Liver (tissue), 3 donors: ENCODE measurements around the gene TMPRSS3.

Experiments
- ATF3 ChIP-seq: IDR thresholded peaks from 2 replicates; pipeline ENCODE4 v1.6.1; 2016; ENCODE audit warnings: antibody characterized with exemption
- CTCF ChIP-seq: fragments of 150-350 bp; IDR thresholded peaks from 2 replicates; pipeline ENCODE4 v1.5.1; 2017; ENCODE audit warnings: improper control_type of control experiment, low read depth, low read length; ENCODE audit not compliant: missing input control
- GABPA ChIP-seq, 2 donors: IDR thresholded peaks in 1 of 2; conservative IDR thresholded peaks in 1 of 2; 2 replicates each; pipeline ENCODE4 v1.6.1; 2016; ENCODE audit warnings: antibody characterized with exemption in 2 of 2, mild to moderate bottlenecking in 1 of 2, moderate library complexity in 1 of 2
- MAX ChIP-seq: IDR thresholded peaks from 2 replicates; pipeline ENCODE4 v1.6.1; 2016; ENCODE audit warnings: antibody characterized with exemption
- RAD21 ChIP-seq, 2 donors: IDR thresholded peaks; 2 replicates each; pipeline ENCODE4 v1.6.1; 2016; ENCODE audit warnings: antibody characterized with exemption in 2 of 2, mild to moderate bottlenecking in 2 of 2
- TAF1 ChIP-seq: conservative IDR thresholded peaks from 2 replicates; pipeline ENCODE4 v1.6.1; 2016; ENCODE audit warnings: antibody characterized with exemption, mild to moderate bottlenecking
- YY1 ChIP-seq: IDR thresholded peaks from 2 replicates; pipeline ENCODE4 v1.6.1; 2016; ENCODE audit warnings: antibody characterized with exemption, mild to moderate bottlenecking
- donor health status: healthy.
- donor health status: healthy.

- TF ChIP-seq ATF3 (no peak), CTCF (no peak), RAD21 (IDR thresholded peaks at IDR 0.05) (no peak), MAX (no peak), YY1 (no peak), GABPA (IDR thresholded peaks at IDR 0.05 in 1 of 2, conservative IDR thresholded peaks at IDR 0.05 in 1 of 2) (no peak), TAF1 (no peak)
Measured at GRCh38 chr21:42441963-42442362, 46.1 kb upstream of the TMPRSS3 start.
